NOMO-1 treated with DMSO at 0.1 percent for 48 hours (cell line): ENCODE results near the gene TMEM273.

Experiments
- DNase-seq: peaks from one replicate; lab custom pipeline; 2025; ENCODE audit not compliant: unreplicated experiment; lab: John Stamatoyannopoulos, UW

Gene TMEM273

DNA sequence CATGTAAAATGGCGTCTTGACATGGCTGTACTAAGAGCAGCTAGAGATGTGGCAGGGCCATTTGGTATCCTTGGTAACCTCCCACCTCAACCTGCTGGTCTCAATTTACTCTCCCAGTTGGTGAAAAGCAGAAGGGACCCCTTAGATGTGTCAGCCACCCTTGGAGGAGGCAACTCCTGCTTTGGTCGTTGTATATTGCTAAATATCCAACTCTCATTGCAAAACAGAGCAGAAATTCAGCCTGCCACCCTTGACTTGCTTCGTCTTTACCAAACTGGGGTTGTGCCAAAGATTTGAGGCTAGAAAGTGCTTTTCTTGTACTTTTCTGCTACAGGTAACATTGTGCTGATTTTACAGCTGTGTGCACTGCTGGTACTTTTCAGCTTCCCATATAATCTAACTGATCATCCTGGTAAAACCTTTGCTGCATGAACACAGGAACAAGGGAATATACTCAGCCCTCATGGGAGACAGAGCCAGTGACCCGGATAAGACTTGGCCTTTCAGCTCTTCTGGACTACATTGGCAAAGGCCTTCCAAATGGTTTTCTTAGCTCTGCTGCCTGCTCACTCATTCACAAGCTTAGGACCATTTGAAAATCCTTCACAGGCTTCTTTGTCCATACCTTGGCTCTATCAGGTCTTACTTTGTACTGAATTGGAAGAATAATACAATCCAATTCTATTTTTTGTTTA is 70.7 kb downstream of the TMEM273 start:
- peak; percentile 26 for DNase-seq

GRCh38 chr10:49116509-49117375 is 71.4 kb downstream of the TMEM273 start:
- DNase-seq, result no peak

DNA sequence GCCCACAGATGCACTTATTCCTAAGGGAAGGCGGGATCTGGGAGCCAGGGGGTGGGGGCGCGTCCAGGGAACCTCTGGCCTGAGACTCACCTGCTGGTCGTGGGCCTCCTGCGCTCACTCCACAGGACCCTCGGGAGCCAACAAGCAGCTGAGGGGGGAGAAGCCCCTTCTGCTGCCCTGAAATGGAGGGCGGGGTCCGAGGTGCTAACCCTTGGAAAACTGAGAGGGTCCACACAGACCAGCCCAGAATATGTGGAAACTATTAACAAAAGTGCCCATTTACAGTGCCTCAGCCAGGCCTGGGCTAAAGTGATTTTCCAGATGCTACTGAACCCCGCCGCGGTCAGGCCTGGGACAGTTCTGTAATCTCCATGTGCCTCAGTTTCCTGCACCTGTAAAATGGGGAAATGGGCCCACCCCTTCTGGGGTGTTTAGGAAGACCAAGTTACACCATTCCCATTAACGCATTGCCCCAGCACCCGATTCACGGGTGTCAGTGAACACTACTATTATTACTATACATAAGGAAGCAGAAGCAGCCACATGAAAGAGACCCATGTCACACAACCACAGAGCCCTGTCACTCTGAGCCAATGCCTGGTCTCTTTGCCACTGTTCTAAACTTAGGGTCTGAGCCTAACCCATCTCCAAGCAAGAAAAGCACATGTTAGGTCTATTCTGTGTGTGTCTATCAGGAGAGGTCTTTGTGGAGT is 72.2 kb downstream of the TMEM273 start:
- DNase-seq, result no peak

- no peak for DNase-seq
Measured at GRCh38 chr10:49115015-49115795, 73.0 kb downstream of the TMEM273 start, which contains the start of gene VSTM4. TSS of gene VSTM4 (minus strand) at chr10:49115522. CDS start at chr10:49115485, 37 bp downstream.

DNA sequence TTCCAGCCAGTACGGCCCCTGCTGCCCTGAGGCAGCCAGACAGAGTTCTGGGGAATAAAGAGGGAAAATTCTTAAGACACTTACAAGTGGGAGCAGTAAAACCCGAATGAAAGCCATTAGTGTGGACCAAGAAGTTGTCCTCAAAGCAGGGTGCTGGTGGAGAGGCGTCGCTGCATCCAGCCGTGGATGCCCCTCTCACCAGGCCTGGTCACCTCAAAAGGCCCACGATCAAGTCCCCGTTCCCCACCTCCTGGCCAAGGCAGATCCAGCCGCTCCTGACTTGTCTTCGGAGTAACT is 73.5 kb downstream of the TMEM273 start:
- DNase-seq, result no peak

DNA sequence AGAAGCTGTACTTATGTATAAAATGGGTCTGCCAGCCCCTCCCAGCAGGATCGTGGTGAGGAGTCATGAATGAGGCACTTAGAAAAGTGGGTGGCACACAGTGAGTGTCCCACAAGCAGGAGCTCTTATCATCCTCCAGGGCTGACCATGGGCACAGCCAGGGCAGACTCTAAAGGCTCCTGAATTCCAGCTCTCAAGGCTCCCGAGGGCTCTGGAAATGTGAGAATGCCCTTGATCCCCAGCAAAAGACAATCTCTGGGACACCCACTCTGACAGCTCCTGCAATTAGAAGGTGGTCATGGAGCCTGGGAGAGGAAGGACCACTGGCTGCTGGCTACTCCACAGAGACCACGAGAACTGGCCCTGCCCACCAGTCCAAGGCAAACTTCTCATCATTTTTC is 74.5 kb downstream of the TMEM273 start:
- no peak for DNase-seq

DNA sequence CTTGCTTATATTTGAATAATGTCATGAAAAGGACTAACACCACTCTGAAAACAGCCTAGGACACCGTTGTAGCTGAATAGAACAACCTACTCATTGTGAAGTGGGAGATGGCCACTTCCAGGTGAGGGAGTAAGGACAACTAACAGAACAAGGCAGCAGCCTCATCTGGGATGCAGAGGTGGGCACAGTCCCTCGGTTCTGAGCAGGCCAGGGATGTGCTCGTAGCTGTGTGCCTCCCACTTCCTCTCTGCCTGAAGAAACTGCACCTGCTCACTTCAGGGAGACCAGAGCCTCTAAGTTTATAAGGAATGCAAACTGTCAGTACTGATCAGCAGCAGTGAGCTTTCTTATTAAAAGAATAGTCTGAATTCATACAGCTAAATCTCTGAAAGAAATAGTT is 75.3 kb downstream of the TMEM273 start:
- DNase-seq, result no peak

DNA sequence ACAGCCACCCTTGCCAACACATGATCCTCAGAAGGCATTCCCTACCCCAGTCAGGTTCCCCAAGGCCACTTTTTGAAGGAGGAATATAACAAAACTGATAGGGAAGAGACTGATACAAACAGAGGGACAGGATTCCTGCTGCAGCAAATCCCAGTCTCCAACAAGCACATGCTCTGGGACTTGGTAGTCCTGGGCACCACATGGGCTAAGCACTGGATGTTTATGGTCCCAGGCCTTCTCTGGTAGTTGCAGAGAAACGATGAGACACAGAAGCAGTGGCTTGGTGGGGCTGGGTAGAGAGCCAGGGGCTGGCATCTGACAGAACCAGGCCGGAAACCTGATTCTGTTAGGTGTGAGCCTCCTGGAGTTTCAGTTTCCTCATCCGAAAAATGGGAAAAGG is 76.1 kb downstream of the TMEM273 start:
- no peak for DNase-seq

- no peak for DNase-seq
Measured at GRCh38 chr10:49111320-49111698, 76.9 kb downstream of the TMEM273 start.

GRCh38 chr10:49110684-49111319 is 77.4 kb downstream of the TMEM273 start:
- no peak for DNase-seq

DNA sequence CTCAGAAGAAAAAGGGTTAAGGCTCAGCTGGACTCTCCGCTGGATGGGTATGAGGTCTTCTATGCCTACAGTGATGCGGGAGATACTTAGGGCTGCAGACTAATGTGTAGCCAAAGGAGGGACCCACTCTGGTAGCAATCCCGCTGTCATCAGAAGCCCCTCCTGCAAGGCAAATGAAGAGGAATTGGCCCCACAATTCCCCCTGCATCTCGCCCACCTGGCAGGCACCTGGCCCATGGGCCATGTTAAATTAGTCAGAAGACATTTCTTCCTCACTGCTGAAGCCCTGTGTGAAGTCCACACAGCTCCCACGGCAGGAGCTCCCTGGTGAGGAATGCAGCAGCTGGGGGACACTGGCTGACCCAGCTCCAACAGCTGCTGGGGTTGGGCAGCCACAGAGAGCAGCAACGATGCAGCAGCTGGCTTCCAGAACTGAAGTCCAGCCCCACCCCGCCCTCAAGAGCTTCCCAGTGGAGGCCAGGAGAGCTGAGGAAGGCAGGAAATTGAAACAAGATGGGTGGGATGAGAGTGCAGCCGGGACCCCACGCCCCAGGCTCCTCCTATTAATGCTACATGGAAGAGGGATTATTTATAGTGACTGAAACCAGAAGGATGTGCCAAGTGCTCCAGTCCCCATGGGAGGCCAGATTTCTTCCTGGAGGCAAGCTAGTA is 78.4 kb downstream of the TMEM273 start:
- no peak for DNase-seq

DNA sequence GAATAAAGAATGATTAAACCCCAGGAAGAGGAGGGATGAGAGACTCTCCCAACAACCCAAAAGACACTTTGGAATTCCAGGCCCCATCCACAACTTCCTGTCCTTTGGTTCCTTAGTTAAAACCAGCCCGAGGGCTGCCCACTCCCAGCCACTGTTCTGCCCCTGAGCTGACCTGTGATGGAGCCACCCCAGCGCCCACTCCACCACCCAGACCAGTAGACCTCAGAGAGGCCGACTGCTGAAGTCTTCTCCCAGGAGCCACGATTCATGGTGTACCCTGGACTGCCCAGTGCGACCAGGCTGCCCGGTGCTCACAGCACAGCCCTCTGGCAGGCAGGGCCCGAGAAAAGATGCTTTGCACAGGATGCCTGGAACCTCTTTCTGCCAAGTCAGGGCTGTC is 79.5 kb downstream of the TMEM273 start:
- no peak for DNase-seq

DNA sequence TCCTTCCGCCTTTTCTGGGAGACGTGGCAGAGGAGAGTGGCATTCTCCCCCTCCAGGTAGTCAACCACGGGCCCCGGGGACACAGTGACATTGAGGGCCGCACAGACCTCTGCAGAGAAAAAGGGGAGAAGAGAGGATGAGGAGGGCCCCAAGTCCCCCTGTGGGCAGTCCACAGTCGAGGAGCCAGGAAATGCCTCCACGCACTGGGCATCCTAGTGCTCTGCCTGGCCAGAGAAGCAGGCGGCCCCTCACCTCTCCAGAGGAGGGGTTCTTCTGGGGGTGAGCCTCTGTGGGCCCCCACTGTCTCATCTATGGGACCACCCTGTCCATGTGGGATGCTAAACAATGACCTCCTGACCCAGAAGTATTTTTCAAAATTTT is 80.3 kb downstream of the TMEM273 start:
- no peak for DNase-seq

GRCh38 chr10:49107111-49107886 is 80.9 kb downstream of the TMEM273 start:
- DNase-seq, result no peak

GRCh38 chr10:49106451-49106850 is 81.7 kb downstream of the TMEM273 start:
- DNase-seq, result no peak

GRCh38 chr10:49105076-49105475 is 83.1 kb downstream of the TMEM273 start:
- DNase-seq, result no peak
